Measurements from ENCODE around the gene BMPER.

BMPER gene

GRCh38 chr7:34060196-34060947, 155.0 kb downstream of the BMPER start:
- no peak for TF ChIP-seq CTCF (IDR thresholded peaks at IDR 0.05)

- TF ChIP-seq CTCF (IDR thresholded peaks at IDR 0.05): no peak
These were observed 155.8 kb downstream of the BMPER start for GRCh38 chr7:34061149-34061548.

- TF ChIP-seq CTCF (IDR thresholded peaks at IDR 0.05): no peak
These were observed 157.0 kb downstream of the BMPER start for GRCh38 chr7:34062341-34062740.

- no peak for TF ChIP-seq CTCF (IDR thresholded peaks at IDR 0.05)
These were observed 157.5 kb downstream of the BMPER start for GRCh38 chr7:34062826-34063225.

GRCh38 chr7:34064519-34065158, 159.3 kb downstream of the BMPER start:
- TF ChIP-seq CTCF (IDR thresholded peaks at IDR 0.05): no peak

- TF ChIP-seq CTCF (IDR thresholded peaks at IDR 0.05): no peak
These were observed 161.1 kb downstream of the BMPER start for GRCh38 chr7:34066411-34066810.

- TF ChIP-seq CTCF (IDR thresholded peaks at IDR 0.05): no peak
These were observed 161.9 kb downstream of the BMPER start for GRCh38 chr7:34067005-34067778.

Data from LNCAP (cell line).